PC-9 (cell line): ENCODE results near the gene FMC1. TPM values are rescaled to one million over a fixed set of nuclear protein-coding genes. Genes with fewer than 3 reads are reported as not detected.
"Not testable (repeated sequence)": the region's sequence is repeated elsewhere in the genome, so short reads cannot be mapped to it uniquely, and the experiment has no call there.

Experiments
- BruUV-seq: library from RNA; stranded (reverse); fragments of 400-500 nt; replicated peaks from 2 replicates; lab custom pipeline; 2021; lab: Mats Ljungman, UMichigan
- CTCF ChIA-PET: fragments of 300-600 bp; sonication (Branson Sonifier 250); formaldehyde crosslinking; loops from one replicate; lab custom pipeline; 2022; ENCODE audit warnings: antibody characterized with exemption; lab: Charles Lee
- POLR2A ChIA-PET: fragments of 300-600 bp; sonication (Branson Sonifier 250); formaldehyde crosslinking; loops from one replicate; lab custom pipeline; 2022; ENCODE audit warnings: antibody characterized with exemption; ENCODE audit not compliant: unreplicated experiment; lab: Charles Lee
- DNase-seq, 2 experiments: peaks; one replicate each; pipeline versions ENCODE4 v3.0.0 to v3.0.0-alpha.2; 2015 to 2022; ENCODE audit warnings: mixed read lengths in 1 of 2
- H2AFZ ChIP-seq: fragments of 200-600 bp; sonication (generic); 2 replicates; pipeline ENCODE4 v1.8.1; 2017; ENCODE audit warnings: antibody characterized with exemption
- H3F3A ChIP-seq: fragments of 200-600 bp; sonication (generic); 2 replicates; pipeline ENCODE4 v1.8.1; 2017; ENCODE audit warnings: antibody characterized with exemption, mild to moderate bottlenecking, low read depth; ENCODE audit not compliant: insufficient read depth
- H3K27ac ChIP-seq: fragments of 200-600 bp; sonication (generic); 2 replicates; pipeline ENCODE4 v1.6.1; 2016; ENCODE audit warnings: mixed run types
- H3K27me3 ChIP-seq: fragments of 200-600 bp; sonication (generic); 2 replicates; pipeline ENCODE4 v1.6.1; 2016; ENCODE audit warnings: low read depth, mixed run types; ENCODE audit not compliant: insufficient read depth
- H3K36me3 ChIP-seq: fragments of 200-600 bp; sonication (generic); 2 replicates; pipeline ENCODE4 v1.6.1; 2016; ENCODE audit warnings: low read depth, mixed run types
- H3K4me1 ChIP-seq: fragments of 200-600 bp; sonication (generic); replicated peaks from 2 replicates; pipeline ENCODE4 v1.6.1; 2016; ENCODE audit warnings: mixed run types; ENCODE audit not compliant: insufficient read depth
- H3K4me2 ChIP-seq: fragments of 200-600 bp; sonication (generic); 2 replicates; pipeline ENCODE4 v1.6.1; 2017; ENCODE audit warnings: mixed run types
- H3K4me3 ChIP-seq: fragments of 200-600 bp; sonication (generic); 2 replicates; pipeline ENCODE4 v1.6.1; 2016; ENCODE audit warnings: mixed run types
- H3K79me2 ChIP-seq: fragments of 200-600 bp; sonication (generic); 2 replicates; pipeline ENCODE4 v1.6.1; 2017; ENCODE audit warnings: low read depth, mixed run types
- H3K9me2 ChIP-seq: fragments of 200-600 bp; sonication (generic); 2 replicates; pipeline ENCODE4 v1.8.1; 2017; ENCODE audit warnings: mild to moderate bottlenecking; ENCODE audit not compliant: insufficient read depth
- H3K9me3 ChIP-seq: fragments of 200-600 bp; sonication (generic); 2 replicates; pipeline ENCODE4 v1.8.1; 2016; ENCODE audit warnings: low read depth; ENCODE audit not compliant: insufficient read depth
- H4K20me1 ChIP-seq: fragments of 200-600 bp; sonication (generic); 2 replicates; pipeline ENCODE4 v1.8.1; 2017; ENCODE audit not compliant: insufficient read depth
- EZH2 ChIP-seq: fragments of 200-600 bp; sonication (generic); IDR thresholded peaks from 2 replicates; pipeline ENCODE4 v1.8.0; 2017; ENCODE audit warnings: antibody characterized with exemption, low read depth
- intact Hi-C: fragments of 100-400 bp; cut with micrococcal nuclease; formaldehyde crosslinking; loops from one replicate; pipeline ENCODE4 v1.10.0; 2022; ENCODE audit not compliant: unreplicated experiment
- total RNA-seq: library from RNA; stranded (reverse); gene quantifications from 2 replicates; pipeline ENCODE4 v1.2.3, GENCODE V29; 2021
- TF ChIP-seq, protein P1 (sequence below): fragments of 200-600 bp; sonication (generic); conservative IDR thresholded peaks from 2 replicates; pipeline ENCODE4 v1.6.1; 2017; ENCODE audit warnings: mixed run types, antibody characterized with exemption, mild to moderate bottlenecking, moderate library complexity

The FMC1 gene
- total RNA-seq, 1 experiment from 2014 or later = 12.5 TPM

DNA sequence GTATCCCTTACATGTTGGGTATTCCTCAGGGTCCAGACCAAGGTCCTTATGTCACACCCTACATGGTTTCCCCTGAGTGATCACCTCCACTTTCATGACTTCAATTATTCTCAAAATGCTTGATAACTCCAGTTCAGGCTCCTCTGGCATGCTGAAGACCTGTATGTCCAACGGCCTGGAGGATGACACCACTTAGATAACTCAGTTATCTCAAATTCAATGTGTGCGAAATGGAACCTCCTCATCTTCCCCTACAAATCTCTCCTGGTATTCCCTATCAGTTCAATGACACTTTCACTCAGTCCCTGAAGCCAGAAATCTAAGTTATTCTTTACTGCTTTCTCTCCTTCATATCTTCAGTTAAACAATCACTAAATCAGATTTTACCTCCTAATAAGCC is 9.9 kb downstream of the FMC1 start:
- TF ChIP-seq, protein P1, sequence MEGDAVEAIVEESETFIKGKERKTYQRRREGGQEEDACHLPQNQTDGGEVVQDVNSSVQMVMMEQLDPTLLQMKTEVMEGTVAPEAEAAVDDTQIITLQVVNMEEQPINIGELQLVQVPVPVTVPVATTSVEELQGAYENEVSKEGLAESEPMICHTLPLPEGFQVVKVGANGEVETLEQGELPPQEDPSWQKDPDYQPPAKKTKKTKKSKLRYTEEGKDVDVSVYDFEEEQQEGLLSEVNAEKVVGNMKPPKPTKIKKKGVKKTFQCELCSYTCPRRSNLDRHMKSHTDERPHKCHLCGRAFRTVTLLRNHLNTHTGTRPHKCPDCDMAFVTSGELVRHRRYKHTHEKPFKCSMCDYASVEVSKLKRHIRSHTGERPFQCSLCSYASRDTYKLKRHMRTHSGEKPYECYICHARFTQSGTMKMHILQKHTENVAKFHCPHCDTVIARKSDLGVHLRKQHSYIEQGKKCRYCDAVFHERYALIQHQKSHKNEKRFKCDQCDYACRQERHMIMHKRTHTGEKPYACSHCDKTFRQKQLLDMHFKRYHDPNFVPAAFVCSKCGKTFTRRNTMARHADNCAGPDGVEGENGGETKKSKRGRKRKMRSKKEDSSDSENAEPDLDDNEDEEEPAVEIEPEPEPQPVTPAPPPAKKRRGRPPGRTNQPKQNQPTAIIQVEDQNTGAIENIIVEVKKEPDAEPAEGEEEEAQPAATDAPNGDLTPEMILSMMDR = no peak
- no peak for TF ChIP-seq EZH2
- no TSS peak for BruUV-seq
- Histone ChIP-seq H3K36me3 (peaks cover 9% of the 10 kb centered on the region), H3K79me2 (no peaks in the 10 kb centered on the region), H3K27me3 (no peaks in the 10 kb centered on the region), H3K9me2 (no peaks in the 10 kb centered on the region), H3K4me2 (no peak overlapping the region), H3K9me3 (no peaks in the 10 kb centered on the region), H4K20me1 (peaks cover 4% of the 10 kb centered on the region; the same call in 1 of the 2 replicates), H3F3A (peaks cover 15% of the 10 kb centered on the region), H3K27ac (no peak overlapping the region), H3K4me3 (no peak overlapping the region), H3K4me1 (no peaks in the 10 kb centered on the region), H2AFZ (no peak overlapping the region)
- DNase-seq = no peak
- intact Hi-C loops = no loop called here
- CTCF ChIA-PET = no interaction called here
- POLR2A ChIA-PET = no interaction called here

DNA sequence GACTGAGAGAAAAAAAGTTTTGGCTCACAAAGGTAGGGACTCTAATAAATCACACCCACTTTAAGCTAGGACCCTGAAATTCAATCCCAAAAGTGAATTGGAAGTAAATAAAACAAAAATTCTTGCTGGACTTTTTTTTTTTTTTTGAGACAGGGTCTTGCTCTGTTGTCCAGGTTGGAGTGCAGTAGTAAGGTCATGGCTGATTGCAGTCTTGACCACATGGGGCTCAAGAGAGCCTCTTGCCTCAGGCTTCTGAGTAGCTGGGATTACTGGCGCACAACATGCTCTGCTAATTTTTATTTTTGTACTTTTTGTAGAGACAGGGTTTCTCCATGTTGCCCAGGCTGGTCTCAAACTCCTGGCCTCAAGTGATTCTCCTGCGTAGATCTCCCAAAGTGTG is 13.6 kb downstream of the FMC1 start:
- Histone ChIP-seq H3K79me2 (peaks cover 21% of the 10 kb centered on the region), H3K27ac (peak overlapping the region; percentile 12; the same call in 1 of the 2 replicates), H3K27me3 (no peaks in the 10 kb centered on the region), H3K4me1 (peaks cover 7% of the 10 kb centered on the region), H4K20me1 (no peaks in the 10 kb centered on the region), H3K9me2 (no peaks in the 10 kb centered on the region), H3K36me3 (no peaks in the 10 kb centered on the region), H3K4me3 (no peak overlapping the region), H3K4me2 (no peak overlapping the region), H3K9me3 (no peaks in the 10 kb centered on the region), H2AFZ (no peak overlapping the region), H3F3A (peaks cover 42% of the 10 kb centered on the region)
- TF ChIP-seq, protein P1 = no peak
- no peak for TF ChIP-seq EZH2
- DNase-seq = no peak
- intact Hi-C loops = no loop called here
- ChIA-PET CTCF (no interaction called here), POLR2A (no interaction called here)
- BruUV-seq = no TSS peak

DNA sequence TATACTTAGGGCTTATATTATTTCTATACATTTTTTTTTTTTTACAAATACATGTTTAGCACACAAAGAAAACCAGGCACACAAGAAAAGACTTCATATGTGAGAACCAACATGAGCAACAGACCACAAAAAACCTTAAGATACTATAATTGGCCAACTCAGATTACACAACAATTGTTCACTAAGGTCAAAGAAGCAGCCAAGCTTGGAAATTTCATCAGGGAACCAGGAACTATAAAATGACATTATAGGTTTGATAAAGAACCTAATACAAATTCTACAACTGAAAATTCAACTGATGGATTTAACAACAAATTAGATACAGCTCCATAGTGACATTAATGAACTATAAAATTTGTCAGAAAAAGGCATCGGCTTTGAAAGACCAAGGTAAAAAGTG is 14.2 kb downstream of the FMC1 start:
- POLR2A ChIA-PET = no interaction called here

DNA sequence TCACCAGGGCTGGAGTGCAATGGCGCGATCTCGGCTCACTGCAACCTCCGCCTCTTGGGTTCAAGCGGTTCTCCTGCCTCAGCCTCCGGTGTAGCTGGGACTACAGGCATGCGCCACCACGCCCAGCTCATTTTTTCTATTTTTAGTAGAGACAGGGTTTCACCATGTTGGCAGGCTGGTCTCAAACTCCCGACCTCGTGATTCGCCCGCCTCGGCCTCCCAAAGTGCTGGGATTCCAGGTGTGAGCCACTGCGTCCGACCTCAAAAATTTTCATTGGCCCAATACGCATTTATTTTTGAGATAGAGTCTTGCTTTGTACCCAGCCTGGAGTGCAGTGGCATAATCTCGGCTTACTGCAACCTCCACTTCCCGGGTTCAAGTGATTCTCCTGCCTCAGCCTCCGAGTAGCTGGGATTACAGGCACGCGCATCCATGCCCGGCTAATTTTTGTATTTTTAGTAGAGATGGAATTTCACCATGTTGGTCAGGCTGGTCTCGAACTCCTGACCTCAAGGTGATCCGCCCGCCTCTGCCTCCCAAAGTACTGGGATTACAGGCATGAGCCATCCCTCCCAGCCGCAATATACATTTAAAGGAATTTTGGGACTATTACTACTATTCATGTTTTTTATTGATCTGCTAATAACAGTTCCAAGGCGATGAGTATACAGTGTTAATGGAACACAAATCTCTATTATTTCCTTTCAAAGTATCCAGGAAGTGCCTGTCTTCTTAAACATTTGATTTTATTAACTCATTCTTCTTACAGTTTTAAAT is 16.8 kb downstream of the FMC1 start:
- H3K36me3 ChIP-seq, intact Hi-C loops, H3K27me3 ChIP-seq, CTCF ChIA-PET, BruUV-seq, H3K9me3 ChIP-seq, H3K9me2 ChIP-seq, POLR2A ChIA-PET, DNase-seq: not testable (repeated sequence)
- H3K4me2 ChIP-seq = peak overlapping the region; percentile 79
- peaks cover 37% of the 10 kb centered on the region for H3F3A ChIP-seq
- peak overlapping the region; percentile 89 for H3K4me3 ChIP-seq
- peak overlapping the region; percentile 97 for H3K27ac ChIP-seq
- H2AFZ ChIP-seq = peak overlapping the region; percentile 86
- H4K20me1 ChIP-seq = peaks cover 25% of the 10 kb centered on the region
- H3K4me1 ChIP-seq = peaks cover 26% of the 10 kb centered on the region
- H3K79me2 ChIP-seq = peaks cover 53% of the 10 kb centered on the region

More for the DNA sequence above, 14.2 kb downstream of the FMC1 start:
- Histone ChIP-seq H3K4me2 (no peak overlapping the region), H3K9me3 (no peaks in the 10 kb centered on the region), H3K36me3 (no peaks in the 10 kb centered on the region), H3F3A (peaks cover 42% of the 10 kb centered on the region), H3K4me3 (no peak overlapping the region), H3K79me2 (peaks cover 27% of the 10 kb centered on the region), H3K9me2 (no peaks in the 10 kb centered on the region), H4K20me1 (no peaks in the 10 kb centered on the region), H3K27ac (peak overlapping the region; percentile 12; the same call in 1 of the 2 replicates), H2AFZ (no peak overlapping the region), H3K4me1 (peaks cover 7% of the 10 kb centered on the region), H3K27me3 (no peaks in the 10 kb centered on the region)
- DNase-seq = no peak
- BruUV-seq = no TSS peak
- intact Hi-C loops = no loop called here
- CTCF ChIA-PET = interaction anchor here (0.6 kb wide), 1 partner anchor 75 kb away, joined by 5 read pairs; no protein-coding TSS in a partner anchor
- TF ChIP-seq, protein P1 = no peak
- TF ChIP-seq EZH2 = no peak
